Cardiac muscle cell (in vitro differentiated cells and primary cell): Measurements from ENCODE around the gene WNT1. TPM values are rescaled to one million over a fixed set of nuclear protein-coding genes. Genes with fewer than 3 reads are reported as not detected.

Experiments used
- DNase-seq, 2 donors: peaks; one replicate each; pipeline versions ENCODE4 v3.0.0 to v3.0.0-alpha.2; 2010 to 2017; ENCODE audit warnings: low read depth in 1 of 2, low spot score in 1 of 2
- H3K27ac ChIP-seq: fragments of 200-600 bp; sonication (generic); 2 replicates; pipeline ENCODE4 v1.5.1; 2016
- H3K27me3 ChIP-seq: fragments of 200-600 bp; sonication (generic); 2 replicates; pipeline ENCODE4 v1.6.0; 2016; ENCODE audit warnings: control low read depth
- H3K36me3 ChIP-seq: fragments of 200-600 bp; sonication (generic); 2 replicates; pipeline ENCODE4 v1.5.1; 2016; ENCODE audit warnings: control low read depth
- H3K4me1 ChIP-seq: fragments of 200-600 bp; sonication (generic); 2 replicates; pipeline ENCODE4 v1.8.1; 2017; ENCODE audit warnings: low read depth, mild to moderate bottlenecking, mixed run types
- H3K4me3 ChIP-seq: fragments of 200-600 bp; sonication (generic); 2 replicates; pipeline ENCODE4 v1.5.1; 2016; ENCODE audit warnings: mild to moderate bottlenecking
- H3K9me3 ChIP-seq: fragments of 200-600 bp; sonication (generic); 2 replicates; pipeline ENCODE4 v1.5.1; 2017; ENCODE audit warnings: low read depth, mild to moderate bottlenecking, control low read depth
- CTCF ChIP-seq: IDR thresholded peaks from 2 replicates; pipeline ENCODE4 v1.5.1; 2012; ENCODE audit warnings: low read depth, mild to moderate bottlenecking, low read length
- polyA plus RNA-seq: library from polyadenylated mRNA; unstranded; fragments of >200 nt; fragmentation: Nextera tagmentation; extraction: Ambion mirVana; gene quantifications from 2 replicates; pipeline ENCODE4 v1.2.1, GENCODE V29; 2016
- total RNA-seq: library from RNA; depleted of rRNA; stranded (reverse); fragments of >200 nt; gene quantifications from 2 replicates; pipeline ENCODE4 v1.2.3, GENCODE V29; 2016

WNT1 gene
- total and polyA plus RNA-seq, 2 experiments from 2014 or later = not detected

- H3K27me3 ChIP-seq = no peaks in the 10 kb centered on the region
- DNase-seq = peak in 1 of 2 donors; percentile 9
- H3K9me3 ChIP-seq = no peaks in the 10 kb centered on the region
- no peak overlapping the region for H3K27ac ChIP-seq
- H3K4me1 ChIP-seq = peaks cover 11% of the 10 kb centered on the region
- TF ChIP-seq CTCF = peak; percentile 35
- H3K4me3 ChIP-seq = no peak overlapping the region
- peaks cover 19% of the 10 kb centered on the region for H3K36me3 ChIP-seq
Measured at GRCh38 chr12:48934312-48934706, 43.8 kb upstream of the WNT1 start.

- Histone ChIP-seq H3K4me1 (peaks cover 18% of the 10 kb centered on the region), H3K4me3 (no peak overlapping the region), H3K27me3 (no peaks in the 10 kb centered on the region), H3K36me3 (peaks cover 28% of the 10 kb centered on the region), H3K9me3 (no peaks in the 10 kb centered on the region), H3K27ac (no peak overlapping the region)
- TF ChIP-seq CTCF = peak; percentile 98
- DNase-seq = peak; percentile 82 to 83
Measured at GRCh38 chr12:48936379-48936979, 41.6 kb upstream of the WNT1 start.

GRCh38 chr12:48937170-48937569 lies 41.0 kb upstream of the WNT1 start:
- Histone ChIP-seq H3K27me3 (no peaks in the 10 kb centered on the region), H3K9me3 (no peaks in the 10 kb centered on the region), H3K4me3 (no peak overlapping the region), H3K4me1 (peaks cover 22% of the 10 kb centered on the region), H3K27ac (no peak overlapping the region), H3K36me3 (peaks cover 28% of the 10 kb centered on the region)
- DNase-seq = no peak
- peak; percentile 17 for TF ChIP-seq CTCF

- no peaks in the 10 kb centered on the region for H3K27me3 ChIP-seq
Measured at GRCh38 chr12:48938805-48939204, 39.3 kb upstream of the WNT1 start.

GRCh38 chr12:48940181-48940580 lies 37.9 kb upstream of the WNT1 start:
- Histone ChIP-seq H3K36me3 (peaks cover 18% of the 10 kb centered on the region), H3K27me3 (no peaks in the 10 kb centered on the region), H3K9me3 (no peaks in the 10 kb centered on the region), H3K4me3 (no peak overlapping the region), H3K4me1 (peaks cover 17% of the 10 kb centered on the region), H3K27ac (no peak overlapping the region)
- no peak for DNase-seq
- TF ChIP-seq CTCF = no peak

More at GRCh38 chr12:48938805-48939204, 39.3 kb upstream of the WNT1 start:
- no peak for DNase-seq
- Histone ChIP-seq H3K4me1 (peaks cover 22% of the 10 kb centered on the region), H3K9me3 (no peaks in the 10 kb centered on the region), H3K27ac (no peak overlapping the region), H3K4me3 (no peak overlapping the region), H3K36me3 (peaks cover 18% of the 10 kb centered on the region)
- no peak for TF ChIP-seq CTCF
